Esophagus muscularis mucosa (tissue), 4 donors: ENCODE results near the gene PIEZO1. TPM values are rescaled to one million over a fixed set of nuclear protein-coding genes. Genes with fewer than 3 reads are reported as not detected.
A peak's percentile ranks its signal among the peaks of the same experiment; 100 is the strongest.

Experiments
- DNase-seq: peaks from one replicate; pipeline ENCODE4 v3.0.0-alpha.2; 2017; ENCODE audit errors: extremely low spot score
- H3K27ac ChIP-seq, 4 donors: fragments of 200-600 bp; sonication (generic); replicated peaks in 1 of 4; 1 replicate in 3 of 4; 2 replicates in 1 of 4; pipeline ENCODE4 v1.5.1; 2016 to 2019; ENCODE audit warnings: mild to moderate bottlenecking in 1 of 4
- H3K27me3 ChIP-seq, 4 donors: fragments of 200-600 bp; sonication (generic); one replicate each; pipeline versions ENCODE4 v1.5.1 to v1.6.0; 2016 to 2019
- H3K36me3 ChIP-seq, 4 donors: fragments of 200-600 bp; sonication (generic); one replicate each; pipeline ENCODE4 v1.5.1; 2016 to 2019
- H3K4me1 ChIP-seq, 4 donors: fragments of 200-600 bp; sonication (generic); one replicate each; pipeline ENCODE4 v1.5.1; 2016 to 2019
- H3K4me3 ChIP-seq, 4 donors: fragments of 200-600 bp; sonication (generic); 1 replicate in 2 of 4; 2 replicates in 2 of 4; pipeline ENCODE4 v1.5.1; 2016 to 2019; ENCODE audit warnings: mild to moderate bottlenecking in 4 of 4, moderate library complexity in 1 of 4
- H3K9me3 ChIP-seq, 4 donors: fragments of 200-600 bp; sonication (generic); 1 replicate in 3 of 4; 2 replicates in 1 of 4; pipeline ENCODE4 v1.5.1; 2016 to 2019
- EP300 ChIP-seq: sonication (generic); formaldehyde crosslinking; IDR thresholded peaks from one replicate; pipeline ENCODE4 v1.6.1; 2017; ENCODE audit warnings: antibody characterized with exemption
- POLR2A ChIP-seq: fragments of 450-650 bp; IDR thresholded peaks from one replicate; pipeline ENCODE4 v1.6.1; 2017; ENCODE audit warnings: antibody characterized with exemption, moderate library complexity, mild to moderate bottlenecking, low read depth
- POLR2AphosphoS5 ChIP-seq, 2 donors: sonication (generic); formaldehyde crosslinking; IDR thresholded peaks; one replicate each; pipeline ENCODE4 v1.6.1; 2017; ENCODE audit warnings: antibody characterized with exemption in 2 of 2
- WGBS: methylation state at CpG from one replicate; pipeline ENCODE4 v1.1.5; 2018; 5-methylcytosine and 5-hydroxymethylcytosine counted together
- intact Hi-C: fragments of 100-400 bp; cut with DNase I; formaldehyde crosslinking; loops from one replicate; pipeline ENCODE4 v1.15.1; 2023
- total RNA-seq, 4 donors: library from RNA; depleted of rRNA; stranded (reverse); fragments of >200 nt; gene quantifications; one replicate each; pipeline versions ENCODE4 v1.1.0 to v1.2.1, GENCODE V29; 2016
- TF ChIP-seq, protein P1 (sequence below), 3 experiments: fragments of 200-600 bp in 2 of 3; fragments of 450-650 bp in 1 of 3; sonication (generic) in 2 of 3; IDR thresholded peaks; one replicate each; pipeline ENCODE4 v1.5.1; 2017 to 2019; ENCODE audit warnings: antibody characterized with exemption in 3 of 3, mild to moderate bottlenecking in 2 of 3, moderate library complexity in 1 of 3

Gene PIEZO1
- total RNA-seq, 4 donors from 2014 or later = 140 to 298 (median 182) TPM

DNA sequence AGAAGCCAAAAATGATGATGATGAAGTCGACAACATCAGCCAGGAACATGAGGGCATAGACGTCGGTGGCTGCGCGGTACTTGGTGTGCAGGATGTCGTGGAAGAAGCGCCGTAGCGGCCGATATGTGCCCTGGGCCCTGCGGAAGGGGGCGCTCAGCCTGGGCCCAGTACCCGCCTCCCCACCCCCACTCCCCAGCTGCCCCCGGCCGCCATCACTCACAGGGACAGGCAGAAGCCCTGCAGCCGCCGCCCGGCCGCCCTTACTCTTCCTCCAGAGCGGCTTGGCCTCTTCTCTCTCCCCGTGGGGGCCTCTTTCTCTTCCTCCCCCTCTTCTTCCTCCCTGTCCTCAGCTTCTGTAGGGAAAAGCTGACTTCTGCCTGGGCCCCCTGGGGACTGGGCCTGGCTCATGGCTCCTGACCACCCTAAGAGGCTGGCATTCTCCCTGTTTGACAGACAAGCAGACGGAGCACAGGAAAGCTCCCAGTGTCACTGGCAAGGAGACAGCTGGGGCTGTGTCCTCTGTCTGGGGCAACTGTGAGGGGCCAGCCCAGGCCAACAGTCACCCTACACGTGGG is 64.5 kb downstream of the PIEZO1 start:
- no peaks in the 10 kb centered on the region for H3K27me3 ChIP-seq
- TF ChIP-seq EP300 (no peak), POLR2AphosphoS5 (IDR thresholded peaks at IDR 0.05) (no peak), POLR2A (no peak)
- TF ChIP-seq, protein P1, sequence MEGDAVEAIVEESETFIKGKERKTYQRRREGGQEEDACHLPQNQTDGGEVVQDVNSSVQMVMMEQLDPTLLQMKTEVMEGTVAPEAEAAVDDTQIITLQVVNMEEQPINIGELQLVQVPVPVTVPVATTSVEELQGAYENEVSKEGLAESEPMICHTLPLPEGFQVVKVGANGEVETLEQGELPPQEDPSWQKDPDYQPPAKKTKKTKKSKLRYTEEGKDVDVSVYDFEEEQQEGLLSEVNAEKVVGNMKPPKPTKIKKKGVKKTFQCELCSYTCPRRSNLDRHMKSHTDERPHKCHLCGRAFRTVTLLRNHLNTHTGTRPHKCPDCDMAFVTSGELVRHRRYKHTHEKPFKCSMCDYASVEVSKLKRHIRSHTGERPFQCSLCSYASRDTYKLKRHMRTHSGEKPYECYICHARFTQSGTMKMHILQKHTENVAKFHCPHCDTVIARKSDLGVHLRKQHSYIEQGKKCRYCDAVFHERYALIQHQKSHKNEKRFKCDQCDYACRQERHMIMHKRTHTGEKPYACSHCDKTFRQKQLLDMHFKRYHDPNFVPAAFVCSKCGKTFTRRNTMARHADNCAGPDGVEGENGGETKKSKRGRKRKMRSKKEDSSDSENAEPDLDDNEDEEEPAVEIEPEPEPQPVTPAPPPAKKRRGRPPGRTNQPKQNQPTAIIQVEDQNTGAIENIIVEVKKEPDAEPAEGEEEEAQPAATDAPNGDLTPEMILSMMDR (IDR thresholded peaks at IDR 0.05) = no peak
- intact Hi-C loops = no loop called here
- 84% methylated on average over 19 of the region's 23 CpGs for WGBS
- no peak for DNase-seq
- H3K27ac ChIP-seq = peak overlapping the region in 1 of 4 donors; percentile 56
- peaks cover 98 to 100% (median 100%) of the 10 kb centered on the region in 4 donors for H3K36me3 ChIP-seq
- no peak overlapping the region for H3K4me3 ChIP-seq
- H3K4me1 ChIP-seq = peaks cover 0 to 11% (median 8%) of the 10 kb centered on the region in 4 donors
- H3K9me3 ChIP-seq = no peaks in the 10 kb centered on the region

- Histone ChIP-seq H3K9me3 (no peaks in the 10 kb centered on the region), H3K27me3 (no peaks in the 10 kb centered on the region), H3K36me3 (peaks cover 98 to 100% (median 100%) of the 10 kb centered on the region in 4 donors), H3K27ac (peak overlapping the region; percentile 23 to 56 (median 54)), H3K4me3 (no peak overlapping the region), H3K4me1 (peaks cover 0 to 11% (median 8%) of the 10 kb centered on the region in 4 donors)
- TF ChIP-seq POLR2A (no peak), POLR2AphosphoS5 (IDR thresholded peaks at IDR 0.05) (no peak), EP300 (no peak)
- TF ChIP-seq, protein P1 (IDR thresholded peaks at IDR 0.05) = no peak
- DNase-seq = no peak
- intact Hi-C loops = no loop called here
- 92% methylated on average over 18 of the region's 19 CpGs for WGBS
These were observed 65.1 kb downstream of the PIEZO1 start for GRCh38 chr16:88719933-88720296.

- Histone ChIP-seq H3K36me3 (peaks cover 97 to 100% (median 100%) of the 10 kb centered on the region in 4 donors), H3K27ac (peak overlapping the region; percentile 23 to 56 (median 54)), H3K27me3 (no peaks in the 10 kb centered on the region), H3K9me3 (no peaks in the 10 kb centered on the region), H3K4me3 (no peak overlapping the region), H3K4me1 (peaks cover 0 to 11% (median 8%) of the 10 kb centered on the region in 4 donors)
- DNase-seq = no peak
- 56% methylated on average over 22 of the region's 29 CpGs for WGBS
- intact Hi-C loops = no loop called here
- peak; percentile 9 to 54 for TF ChIP-seq POLR2AphosphoS5 (IDR thresholded peaks at IDR 0.05)
- no peak for TF ChIP-seq EP300
These were observed 65.6 kb downstream of the PIEZO1 start for GRCh38 chr16:88719267-88719932.

DNA sequence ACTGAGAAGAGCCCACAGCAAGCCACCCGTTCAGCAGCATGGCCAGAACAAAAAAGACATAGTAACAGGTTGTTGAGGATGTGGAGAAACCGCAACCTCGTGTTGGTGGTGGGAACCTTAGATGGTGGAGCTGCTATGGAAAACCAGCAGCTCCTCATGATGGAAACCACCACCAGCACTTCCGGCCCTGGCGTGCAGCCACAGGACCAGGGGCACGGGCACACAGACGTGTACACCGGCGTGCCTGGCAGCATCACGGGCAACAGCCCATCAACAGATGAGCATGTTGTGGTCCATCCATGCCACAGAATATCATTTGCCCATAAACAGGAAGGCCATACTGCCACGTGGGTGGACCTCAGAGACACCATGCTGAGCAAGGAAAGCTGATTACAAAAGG is 66.8 kb downstream of the PIEZO1 start:
- H3K4me3 ChIP-seq = no peak overlapping the region
- H3K9me3 ChIP-seq = no peaks in the 10 kb centered on the region
- DNase-seq = no peak
- TF ChIP-seq POLR2A (no peak), EP300 (no peak), POLR2AphosphoS5 (IDR thresholded peaks at IDR 0.05) (no peak)
- TF ChIP-seq, protein P1 (IDR thresholded peaks at IDR 0.05) = no peak
- H3K27me3 ChIP-seq = no peaks in the 10 kb centered on the region
- intact Hi-C loops = no loop called here
- 82% methylated on average over 10 of the region's 11 CpGs for WGBS
- no peak overlapping the region for H3K27ac ChIP-seq
- peaks cover 91 to 100% (median 99%) of the 10 kb centered on the region in 4 donors for H3K36me3 ChIP-seq
- H3K4me1 ChIP-seq = peaks cover 0 to 11% (median 8%) of the 10 kb centered on the region in 4 donors

GRCh38 chr16:88716601-88717001 is 68.4 kb downstream of the PIEZO1 start:
- peaks cover 75 to 86% (median 84%) of the 10 kb centered on the region in 4 donors for H3K36me3 ChIP-seq
- intact Hi-C loops = no loop called here

More at GRCh38 chr16:88716601-88717001, 68.4 kb downstream of the PIEZO1 start:
- 94% methylated on average over 13 of the region's 21 CpGs for WGBS
- no peak overlapping the region for H3K27ac ChIP-seq
- no peak for DNase-seq
- peaks cover 0 to 19% (median 8%) of the 10 kb centered on the region in 4 donors for H3K4me1 ChIP-seq
- TF ChIP-seq POLR2A (no peak), EP300 (no peak), POLR2AphosphoS5 (IDR thresholded peaks at IDR 0.05) (no peak)
- TF ChIP-seq, protein P1 (IDR thresholded peaks at IDR 0.05) = no peak
- H3K4me3 ChIP-seq = no peak overlapping the region
- no peaks in the 10 kb centered on the region for H3K9me3 ChIP-seq
- no peaks in the 10 kb centered on the region for H3K27me3 ChIP-seq
